HUES64 (cell line): ENCODE data around the gene ULK4.

Experiments
- H3K27ac ChIP-seq: 2 replicates; pipeline ENCODE4 v1.7.0; 2013; ENCODE audit warnings: low read depth, low read length, inconsistent platforms
- H3K27me3 ChIP-seq: 2 replicates; pipeline ENCODE4 v1.6.1; 2013; ENCODE audit warnings: mild to moderate bottlenecking, low read length; ENCODE audit not compliant: insufficient read depth
- H3K36me3 ChIP-seq: 2 replicates; pipeline ENCODE4 v1.6.1; 2013; ENCODE audit warnings: mild to moderate bottlenecking, low read length; ENCODE audit not compliant: insufficient read depth
- H3K4me1 ChIP-seq: 2 replicates; pipeline ENCODE4 v1.6.1; 2013; ENCODE audit warnings: mild to moderate bottlenecking, low read length, moderate library complexity; ENCODE audit not compliant: insufficient read depth
- H3K4me3 ChIP-seq: 2 replicates; pipeline ENCODE4 v1.5.1; 2013; ENCODE audit warnings: mild to moderate bottlenecking, low read length, moderate library complexity
- H3K9ac ChIP-seq: 2 replicates; pipeline ENCODE4 v1.6.1; 2013; ENCODE audit warnings: mild to moderate bottlenecking, low read depth, low read length
- H3K9me3 ChIP-seq: 2 replicates; pipeline ENCODE4 v1.6.1; 2013; ENCODE audit warnings: low read depth, low read length; ENCODE audit not compliant: insufficient read depth
- WGBS: fragments of 150-250, 120-280 bp; methylation state at CpG from one replicate; pipeline ENCODE4 v1.1.7; 2013; ENCODE audit warnings: missing lambda C conversion rate; 5-methylcytosine and 5-hydroxymethylcytosine counted together

ULK4 gene

DNA sequence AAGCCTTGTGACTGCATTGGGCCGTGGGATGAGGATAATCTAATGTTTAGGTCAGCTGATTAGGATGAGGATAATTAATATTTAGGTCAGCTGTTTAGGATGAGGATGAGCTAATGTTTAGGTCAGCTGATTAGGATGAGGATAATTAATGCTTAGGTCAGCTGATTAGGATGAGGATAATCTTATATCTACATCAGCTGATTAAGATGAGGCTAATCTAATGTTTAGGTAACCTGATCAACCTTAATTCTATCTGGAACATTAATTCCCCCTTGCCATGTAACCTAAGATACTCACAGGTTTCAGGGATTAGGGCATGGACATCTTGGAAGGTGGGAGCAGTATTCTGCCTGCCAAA lies 362.8 kb downstream of the ULK4 start:
- no peaks in the 10 kb centered on the region for H3K9me3 ChIP-seq
- 77% methylated on average over 1 of the region's 1 CpG for WGBS

GRCh38 chr3:41598402-41599126 lies 363.3 kb downstream of the ULK4 start:
- H3K27ac ChIP-seq = no peak overlapping the region
- H3K4me1 ChIP-seq = no peaks in the 10 kb centered on the region
- no peak overlapping the region for H3K4me3 ChIP-seq
- WGBS = 93% methylated on average over 6 of the region's 8 CpGs
- no peak overlapping the region for H3K9ac ChIP-seq
- no peaks in the 10 kb centered on the region for H3K27me3 ChIP-seq
- no peaks in the 10 kb centered on the region for H3K9me3 ChIP-seq
- H3K36me3 ChIP-seq = no peaks in the 10 kb centered on the region

More for the DNA sequence above, 362.8 kb downstream of the ULK4 start:
- Histone ChIP-seq H3K27ac (no peak overlapping the region), H3K4me1 (no peaks in the 10 kb centered on the region), H3K36me3 (no peaks in the 10 kb centered on the region), H3K4me3 (no peak overlapping the region), H3K27me3 (no peaks in the 10 kb centered on the region), H3K9ac (no peak overlapping the region)

DNA sequence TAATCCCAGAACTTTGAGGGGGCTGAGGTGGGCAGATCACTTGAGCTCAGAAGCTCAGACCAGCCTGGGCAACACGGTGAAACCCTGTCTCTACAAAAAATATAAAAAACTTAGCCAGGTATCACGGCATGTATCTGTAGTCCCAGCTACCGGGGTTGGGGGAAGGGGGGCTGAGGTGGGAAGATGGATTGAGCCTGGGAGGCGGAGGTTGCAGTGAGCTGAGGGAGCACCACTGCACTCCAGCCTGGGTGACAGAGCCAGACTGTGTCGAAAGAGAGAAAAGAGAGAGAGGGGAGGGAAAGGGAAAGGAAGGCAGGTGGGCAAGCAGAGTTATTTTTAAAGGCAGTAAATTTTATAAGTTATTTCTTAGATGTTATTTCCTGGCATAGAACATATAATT lies 368.1 kb downstream of the ULK4 start:
- no peak overlapping the region for H3K9ac ChIP-seq
- H3K27ac ChIP-seq = no peak overlapping the region
- H3K4me1 ChIP-seq = no peaks in the 10 kb centered on the region
- H3K36me3 ChIP-seq = no peaks in the 10 kb centered on the region
- H3K27me3 ChIP-seq = no peaks in the 10 kb centered on the region
- no peaks in the 10 kb centered on the region for H3K9me3 ChIP-seq
- WGBS = 83% methylated on average over 5 of the region's 5 CpGs
- H3K4me3 ChIP-seq = no peak overlapping the region

GRCh38 chr3:41592753-41593510 lies 369.0 kb downstream of the ULK4 start:
- Histone ChIP-seq H3K4me3 (no peak overlapping the region), H3K27me3 (no peaks in the 10 kb centered on the region), H3K36me3 (no peaks in the 10 kb centered on the region), H3K9ac (no peak overlapping the region), H3K4me1 (peaks cover 3% of the 10 kb centered on the region; the same call in 1 of the 2 replicates), H3K9me3 (no peaks in the 10 kb centered on the region), H3K27ac (no peak overlapping the region)
- WGBS = 98% methylated on average over 2 of the region's 2 CpGs

GRCh38 chr3:41583014-41583413 lies 378.9 kb downstream of the ULK4 start:
- Histone ChIP-seq H3K4me1 (peaks cover 20% of the 10 kb centered on the region), H3K9ac (no peak overlapping the region), H3K4me3 (no peak overlapping the region), H3K27me3 (no peaks in the 10 kb centered on the region), H3K27ac (no peak overlapping the region), H3K36me3 (no peaks in the 10 kb centered on the region), H3K9me3 (no peaks in the 10 kb centered on the region)
- WGBS = 91% methylated on average over 1 of the region's 2 CpGs

DNA sequence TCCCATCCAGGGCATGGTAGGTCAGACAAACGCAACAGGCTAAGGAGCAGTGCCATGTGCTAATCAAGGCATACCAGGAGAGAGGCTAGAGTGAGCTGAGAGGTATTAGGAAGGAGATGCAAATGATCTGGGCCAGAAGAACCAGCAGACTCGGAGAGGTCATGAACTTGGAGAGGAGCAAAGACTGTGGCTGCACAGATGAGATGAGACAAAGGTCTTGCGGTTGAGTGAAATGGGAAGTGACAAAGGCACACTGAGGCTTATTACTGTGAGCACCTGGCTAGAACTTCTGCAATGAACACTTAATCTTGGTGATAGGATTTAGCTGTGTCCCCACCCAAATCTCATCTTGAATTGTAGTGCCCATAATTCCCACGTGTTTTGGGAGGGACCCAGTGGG lies 380.2 kb downstream of the ULK4 start:
- WGBS = 89% methylated on average over 4 of the region's 4 CpGs
- Histone ChIP-seq H3K4me3 (no peak overlapping the region), H3K9me3 (no peaks in the 10 kb centered on the region), H3K9ac (no peak overlapping the region), H3K27ac (no peak overlapping the region), H3K27me3 (no peaks in the 10 kb centered on the region), H3K36me3 (no peaks in the 10 kb centered on the region), H3K4me1 (peaks cover 28% of the 10 kb centered on the region)

DNA sequence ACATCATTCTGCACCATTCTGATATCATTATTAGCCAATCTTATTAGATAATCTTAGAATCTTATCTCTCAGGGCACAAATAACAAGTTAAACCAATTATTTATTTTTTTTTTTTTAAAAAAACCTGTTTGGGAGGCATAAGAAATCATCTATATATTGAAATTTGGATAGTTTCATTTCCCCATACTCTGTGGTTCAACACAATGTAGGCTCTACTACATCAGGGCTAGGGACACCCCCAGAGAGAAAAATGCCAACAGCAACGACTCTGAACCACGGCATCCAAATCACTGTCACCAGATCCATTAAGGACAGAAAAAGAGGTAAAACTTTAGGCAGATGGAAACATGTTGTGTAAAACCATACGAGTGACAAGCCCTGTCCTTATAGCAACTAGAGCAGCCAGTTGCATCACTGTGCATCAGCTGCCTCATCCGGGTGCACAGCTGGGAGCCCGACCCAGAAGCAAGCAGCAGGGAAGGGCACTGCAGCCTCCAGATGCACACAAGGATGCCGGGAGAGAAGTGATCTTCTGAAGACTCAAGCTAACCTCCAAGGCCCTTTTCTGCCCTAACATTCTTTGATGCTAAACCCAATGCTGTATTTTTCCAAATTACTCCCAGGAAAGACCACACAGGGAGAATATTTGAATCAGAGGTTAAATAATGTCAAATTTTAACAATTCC lies 381.5 kb downstream of the ULK4 start:
- Histone ChIP-seq H3K4me1 (peaks cover 35% of the 10 kb centered on the region), H3K27me3 (no peaks in the 10 kb centered on the region), H3K9ac (no peak overlapping the region), H3K4me3 (no peak overlapping the region), H3K27ac (no peak overlapping the region), H3K36me3 (no peaks in the 10 kb centered on the region), H3K9me3 (no peaks in the 10 kb centered on the region)
- WGBS = 86% methylated on average over 6 of the region's 6 CpGs

- 75% methylated on average over 5 of the region's 6 CpGs for WGBS
- Histone ChIP-seq H3K9ac (no peak overlapping the region), H3K27me3 (no peaks in the 10 kb centered on the region), H3K27ac (no peak overlapping the region), H3K36me3 (no peaks in the 10 kb centered on the region), H3K4me1 (peaks cover 35% of the 10 kb centered on the region), H3K4me3 (no peak overlapping the region), H3K9me3 (no peaks in the 10 kb centered on the region)
These were observed 382.0 kb downstream of the ULK4 start for GRCh38 chr3:41579861-41580260.

GRCh38 chr3:41578798-41579197 lies 383.1 kb downstream of the ULK4 start:
- Histone ChIP-seq H3K27ac (no peak overlapping the region), H3K4me1 (peaks cover 35% of the 10 kb centered on the region), H3K36me3 (no peaks in the 10 kb centered on the region), H3K4me3 (no peak overlapping the region), H3K9me3 (no peaks in the 10 kb centered on the region), H3K9ac (no peak overlapping the region), H3K27me3 (no peaks in the 10 kb centered on the region)
- WGBS = 97% methylated on average over 4 of the region's 5 CpGs

- Histone ChIP-seq H3K27me3 (no peaks in the 10 kb centered on the region), H3K4me3 (no peak overlapping the region), H3K36me3 (no peaks in the 10 kb centered on the region), H3K9ac (no peak overlapping the region), H3K4me1 (peaks cover 34% of the 10 kb centered on the region), H3K9me3 (no peaks in the 10 kb centered on the region), H3K27ac (no peak overlapping the region)
- WGBS = 98% methylated on average over 3 of the region's 3 CpGs
These were observed 386.2 kb downstream of the ULK4 start for GRCh38 chr3:41575724-41576123.

- Histone ChIP-seq H3K27me3 (no peaks in the 10 kb centered on the region), H3K36me3 (no peaks in the 10 kb centered on the region), H3K27ac (no peak overlapping the region), H3K9me3 (no peaks in the 10 kb centered on the region), H3K9ac (no peak overlapping the region), H3K4me3 (no peak overlapping the region), H3K4me1 (peaks cover 30% of the 10 kb centered on the region)
- WGBS = 78% methylated on average over 2 of the region's 2 CpGs
These were observed 387.0 kb downstream of the ULK4 start for GRCh38 chr3:41574900-41575299.
